Activated CD4-positive, alpha-beta memory T cell treated with anti-CD3 and anti-CD28 coated beads, Interleukin-2, amount 10 ng/mL, durations not matched to agents 7 days and 5 days (primary cell): Measurements from ENCODE around the gene PGA5. TPM values are rescaled to one million over a fixed set of nuclear protein-coding genes. Genes with fewer than 3 reads are reported as not detected.
"Not testable (repeated sequence)": the region's sequence is repeated elsewhere in the genome, so short reads cannot be mapped to it uniquely, and the experiment has no call there.

Source experiments
- CTCF ChIA-PET: fragments of 350-600 bp; sonication (Branson Sonifier 250); formaldehyde crosslinking; loops from one replicate; lab custom pipeline; 2021; ENCODE audit warnings: antibody characterized with exemption, inconsistent platforms; lab: Charles Lee
- POLR2A ChIA-PET: fragments of 350-600 bp; sonication (Branson Sonifier 250); formaldehyde crosslinking; loops from one replicate; lab custom pipeline; 2021; ENCODE audit warnings: antibody characterized with exemption; lab: Charles Lee
- DNase-seq: peaks from one replicate; pipeline ENCODE4 v3.0.0-alpha.2; 2020
- H3K27ac Mint-ChIP-seq: one replicate; pipeline ENCODE4 v1.8.0; 2021; ENCODE audit warnings: mild to moderate bottlenecking, mixed read lengths
- H3K27me3 Mint-ChIP-seq: one replicate; pipeline ENCODE4 v1.8.0; 2021; ENCODE audit warnings: mixed read lengths
- H3K36me3 Mint-ChIP-seq: one replicate; pipeline ENCODE4 v1.8.0; 2021; ENCODE audit warnings: low read depth, mixed read lengths
- H3K4me1 Mint-ChIP-seq: one replicate; pipeline ENCODE4 v1.8.0; 2021; ENCODE audit warnings: mixed read lengths
- H3K4me3 Mint-ChIP-seq: one replicate; pipeline ENCODE4 v1.8.0; 2021; ENCODE audit warnings: mild to moderate bottlenecking, mixed read lengths
- H3K9me3 Mint-ChIP-seq: one replicate; pipeline ENCODE4 v1.8.0; 2021; ENCODE audit warnings: mixed read lengths
- total RNA-seq, 2 experiments: library from RNA; stranded (reverse); gene quantifications; one replicate each; pipeline ENCODE4 v1.2.3, GENCODE V29; 2021

PGA5 gene
- total RNA-seq, 2 experiments from 2014 or later, result not detected

GRCh38 chr11:61210629-61211028 is 30.3 kb upstream of the PGA5 start:
- H3K36me3 Mint-ChIP-seq, H3K27me3 Mint-ChIP-seq, H3K4me1 Mint-ChIP-seq, H3K4me3 Mint-ChIP-seq, CTCF ChIA-PET, POLR2A ChIA-PET, H3K9me3 Mint-ChIP-seq, DNase-seq, H3K27ac Mint-ChIP-seq: not testable (repeated sequence)

GRCh38 chr11:61211327-61211952 is 29.5 kb upstream of the PGA5 start:
- CTCF ChIA-PET, H3K9me3 Mint-ChIP-seq, DNase-seq, H3K4me1 Mint-ChIP-seq, H3K36me3 Mint-ChIP-seq, POLR2A ChIA-PET, H3K27ac Mint-ChIP-seq, H3K4me3 Mint-ChIP-seq, H3K27me3 Mint-ChIP-seq: not testable (repeated sequence)

GRCh38 chr11:61212202-61212601 is 28.8 kb upstream of the PGA5 start:
- H3K27ac Mint-ChIP-seq, POLR2A ChIA-PET: not testable (repeated sequence)

GRCh38 chr11:61213711-61214324 is 27.2 kb upstream of the PGA5 start:
- H3K4me1 Mint-ChIP-seq, H3K9me3 Mint-ChIP-seq, CTCF ChIA-PET, H3K27me3 Mint-ChIP-seq, H3K36me3 Mint-ChIP-seq, DNase-seq, POLR2A ChIA-PET, H3K4me3 Mint-ChIP-seq, H3K27ac Mint-ChIP-seq: not testable (repeated sequence)

More at GRCh38 chr11:61212202-61212601, 28.8 kb upstream of the PGA5 start:
- H3K27me3 Mint-ChIP-seq, CTCF ChIA-PET, H3K36me3 Mint-ChIP-seq, H3K9me3 Mint-ChIP-seq, H3K4me3 Mint-ChIP-seq, H3K4me1 Mint-ChIP-seq, DNase-seq: not testable (repeated sequence)

GRCh38 chr11:61218306-61218705 is 22.7 kb upstream of the PGA5 start:
- POLR2A ChIA-PET, H3K36me3 Mint-ChIP-seq, H3K4me1 Mint-ChIP-seq, DNase-seq, H3K4me3 Mint-ChIP-seq, CTCF ChIA-PET, H3K9me3 Mint-ChIP-seq, H3K27ac Mint-ChIP-seq, H3K27me3 Mint-ChIP-seq: not testable (repeated sequence)

GRCh38 chr11:61219016-61219415 is 22.0 kb upstream of the PGA5 start:
- H3K4me3 Mint-ChIP-seq, H3K27me3 Mint-ChIP-seq, H3K9me3 Mint-ChIP-seq, H3K4me1 Mint-ChIP-seq, POLR2A ChIA-PET, CTCF ChIA-PET, DNase-seq, H3K36me3 Mint-ChIP-seq, H3K27ac Mint-ChIP-seq: not testable (repeated sequence)

- H3K4me1 Mint-ChIP-seq, H3K9me3 Mint-ChIP-seq, H3K27me3 Mint-ChIP-seq, DNase-seq, H3K36me3 Mint-ChIP-seq, H3K27ac Mint-ChIP-seq, POLR2A ChIA-PET, H3K4me3 Mint-ChIP-seq, CTCF ChIA-PET: not testable (repeated sequence)
These were observed 18.9 kb upstream of the PGA5 start, which contains the start of gene PGA4 for GRCh38 chr11:61222047-61222446. TSS of gene PGA4 (plus strand) at chr11:61222347. CDS start at chr11:61222401, 54 bp downstream.

- H3K4me1 Mint-ChIP-seq, DNase-seq, POLR2A ChIA-PET, CTCF ChIA-PET, H3K27me3 Mint-ChIP-seq, H3K27ac Mint-ChIP-seq, H3K36me3 Mint-ChIP-seq, H3K9me3 Mint-ChIP-seq, H3K4me3 Mint-ChIP-seq: not testable (repeated sequence)
These were observed 18.3 kb upstream of the PGA5 start for GRCh38 chr11:61222692-61223091.

- CTCF ChIA-PET, H3K27me3 Mint-ChIP-seq, DNase-seq, H3K4me1 Mint-ChIP-seq, H3K4me3 Mint-ChIP-seq, H3K9me3 Mint-ChIP-seq, H3K36me3 Mint-ChIP-seq, POLR2A ChIA-PET, H3K27ac Mint-ChIP-seq: not testable (repeated sequence)
These were observed 14.4 kb upstream of the PGA5 start for GRCh38 chr11:61226457-61227137.

GRCh38 chr11:61229458-61229857 is 11.5 kb upstream of the PGA5 start:
- H3K9me3 Mint-ChIP-seq, H3K27me3 Mint-ChIP-seq, POLR2A ChIA-PET, H3K4me1 Mint-ChIP-seq, CTCF ChIA-PET, H3K4me3 Mint-ChIP-seq, H3K36me3 Mint-ChIP-seq, DNase-seq, H3K27ac Mint-ChIP-seq: not testable (repeated sequence)

- H3K27me3 Mint-ChIP-seq, DNase-seq, H3K36me3 Mint-ChIP-seq, H3K4me1 Mint-ChIP-seq, H3K27ac Mint-ChIP-seq, CTCF ChIA-PET, POLR2A ChIA-PET, H3K9me3 Mint-ChIP-seq, H3K4me3 Mint-ChIP-seq: not testable (repeated sequence)
These were observed 9.9 kb upstream of the PGA5 start for GRCh38 chr11:61231033-61231432.

GRCh38 chr11:61231585-61231984 is 9.4 kb upstream of the PGA5 start:
- H3K4me3 Mint-ChIP-seq, H3K9me3 Mint-ChIP-seq, H3K27me3 Mint-ChIP-seq, H3K36me3 Mint-ChIP-seq, POLR2A ChIA-PET, H3K27ac Mint-ChIP-seq, CTCF ChIA-PET, DNase-seq, H3K4me1 Mint-ChIP-seq: not testable (repeated sequence)

GRCh38 chr11:61232548-61233145 is 8.3 kb upstream of the PGA5 start:
- POLR2A ChIA-PET, DNase-seq, H3K4me1 Mint-ChIP-seq, H3K27me3 Mint-ChIP-seq, H3K9me3 Mint-ChIP-seq, CTCF ChIA-PET, H3K36me3 Mint-ChIP-seq, H3K4me3 Mint-ChIP-seq, H3K27ac Mint-ChIP-seq: not testable (repeated sequence)
